GM19351 (cell line): ENCODE data around the gene NTN4.
"Not testable (repeated sequence)": the region's sequence is repeated elsewhere in the genome, so short reads cannot be mapped to it uniquely, and the experiment has no call there.

Source experiments
- ATAC-seq: cut with Tn5 transposase; IDR thresholded peaks from one replicate; pipeline ENCODE4 v1.9.1; 2021; ENCODE audit warnings: mild to moderate bottlenecking, moderate library complexity; ENCODE audit not compliant: unreplicated experiment

NTN4 gene

GRCh38 chr12:95790033-95790916, at the start of gene NTN4:
Gene NTN4, minus strand, starts transcription at chr12:95790764. Its CDS starts 455 bp downstream, at chr12:95790309.
- ATAC-seq, result peak; percentile 82

DNA sequence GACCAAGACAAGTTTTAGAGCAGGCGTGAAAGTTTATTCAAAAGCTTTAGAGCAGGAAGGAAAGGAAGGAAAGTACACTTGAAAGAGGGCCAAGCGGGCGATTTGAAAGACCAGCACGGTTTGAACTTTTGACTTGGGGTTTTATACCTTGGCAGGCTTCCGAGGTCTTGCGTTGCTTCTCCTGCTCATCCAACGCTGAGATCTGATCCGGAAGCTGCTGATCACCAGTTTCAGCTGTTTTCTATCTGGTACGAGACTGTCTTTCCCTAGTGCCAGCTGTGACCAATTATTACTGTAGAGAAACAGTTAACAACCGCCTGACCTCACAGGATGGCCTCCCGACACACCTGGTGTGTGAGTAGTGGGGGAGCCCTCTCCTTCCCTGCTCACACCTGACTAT, 47.6 kb upstream of the NTN4 start:
- no peak for ATAC-seq

DNA sequence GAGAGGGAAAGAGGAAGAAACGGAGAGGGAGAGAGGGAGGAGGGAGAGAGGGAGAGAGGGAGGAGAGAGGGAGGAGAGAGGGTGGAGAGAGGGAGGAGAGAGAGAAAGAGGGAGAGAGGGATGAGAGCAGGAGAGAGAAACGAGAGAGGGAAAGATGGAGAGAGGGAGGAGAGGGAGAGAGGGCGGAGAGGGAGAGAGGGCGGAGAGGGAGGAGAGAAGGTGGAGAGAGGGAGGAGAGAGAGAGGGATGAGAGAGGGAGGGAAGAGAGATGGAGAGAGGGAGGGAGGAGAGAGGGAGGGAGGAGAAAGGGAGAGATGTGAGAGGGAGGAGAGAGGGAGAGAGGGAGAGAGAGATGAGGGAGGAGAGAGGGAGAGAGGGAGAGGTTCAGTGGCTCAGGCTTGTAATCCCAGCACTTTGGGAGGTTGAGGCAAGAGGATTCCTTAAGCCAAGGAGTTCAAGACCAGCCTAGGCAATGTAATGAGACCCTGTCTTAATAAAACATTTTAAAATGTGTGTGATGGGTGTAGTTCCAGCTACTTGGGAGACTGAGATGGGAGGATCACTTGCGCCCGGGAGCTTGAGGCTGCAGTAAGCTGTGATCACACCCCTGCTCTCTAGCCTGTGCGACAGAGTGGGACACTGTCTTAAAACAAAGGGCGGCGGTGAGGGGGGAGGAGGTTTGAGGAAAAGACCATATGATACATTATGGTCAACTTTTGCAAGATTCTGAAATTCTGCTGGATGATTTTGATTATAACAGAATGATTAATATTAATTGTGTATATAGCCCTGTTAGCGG, 46.9 kb upstream of the NTN4 start:
- no peak for ATAC-seq

GRCh38 chr12:95836630-95837239, 46.2 kb upstream of the NTN4 start:
- no peak for ATAC-seq

DNA sequence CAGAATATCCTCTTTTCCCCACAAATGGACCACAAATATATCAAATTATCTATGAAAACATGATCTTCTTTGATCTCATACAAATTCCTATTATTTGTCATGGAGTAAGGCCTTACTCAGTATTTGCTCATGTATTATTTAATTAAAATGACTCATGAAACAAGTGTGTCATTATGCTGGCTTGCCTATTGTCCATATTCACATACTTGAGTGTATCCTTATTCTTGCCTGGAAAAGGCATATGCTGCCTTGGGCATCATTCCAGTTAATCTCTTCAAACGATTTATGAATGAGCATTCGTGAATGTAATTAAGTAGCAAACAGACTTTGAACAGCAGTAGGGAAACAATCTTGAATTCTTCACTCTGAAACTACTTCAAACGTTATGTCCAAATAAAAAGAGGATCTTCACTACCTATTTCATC, 45.6 kb upstream of the NTN4 start:
- no peak for ATAC-seq

DNA sequence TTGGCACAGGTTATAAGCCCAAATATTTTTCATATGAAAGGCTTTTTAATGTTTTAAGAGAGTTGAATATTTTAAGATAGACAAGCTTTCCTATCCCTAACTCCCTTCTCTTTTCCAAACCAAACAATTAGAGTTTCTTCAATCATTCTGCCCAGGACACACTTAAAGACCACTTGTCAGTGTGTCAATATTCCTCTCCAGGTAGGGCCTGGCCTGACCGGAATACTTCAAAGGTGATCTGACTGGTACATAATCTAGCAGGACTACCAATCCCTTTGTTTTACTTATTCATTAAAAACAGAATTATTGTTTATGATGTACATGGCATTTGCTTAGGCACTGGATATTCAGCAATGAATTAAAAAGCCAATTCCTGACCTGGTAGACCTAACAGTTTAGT, 44.0 kb upstream of the NTN4 start:
- ATAC-seq, result no peak

DNA sequence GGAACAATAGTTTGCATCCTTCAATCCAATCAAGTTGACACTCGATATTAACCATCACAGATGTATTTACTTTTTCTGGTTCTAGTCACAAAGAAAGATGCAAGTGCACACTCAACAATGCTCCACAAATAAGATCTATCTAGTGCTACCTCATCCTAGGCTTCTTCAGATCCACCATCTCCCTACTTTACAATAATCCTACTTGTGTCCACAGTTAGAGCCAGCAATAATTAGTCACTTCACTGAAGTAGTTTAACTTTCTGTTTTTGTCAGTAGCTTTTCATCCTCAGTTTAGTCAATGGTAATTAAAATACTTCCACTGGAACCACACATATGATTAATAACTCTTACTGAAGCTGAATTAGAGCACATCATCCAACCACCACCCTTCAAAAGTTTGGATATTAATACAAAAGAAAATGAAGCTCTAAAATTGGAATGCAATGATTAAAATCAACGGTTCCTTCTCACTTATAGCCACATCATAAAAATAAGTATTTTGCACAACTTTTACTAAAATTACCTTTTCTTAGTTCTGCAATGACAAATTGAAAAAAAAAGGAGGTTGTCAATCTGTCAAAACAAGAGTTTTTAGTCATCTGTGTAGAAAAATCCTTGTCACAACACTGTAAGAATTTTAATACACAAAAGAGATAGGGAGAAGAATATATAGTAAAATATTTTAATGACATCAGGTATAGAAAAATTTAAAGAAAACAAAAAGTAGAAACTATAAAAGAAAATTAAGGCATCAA, 39.9 kb upstream of the NTN4 start:
- ATAC-seq, result no peak

DNA sequence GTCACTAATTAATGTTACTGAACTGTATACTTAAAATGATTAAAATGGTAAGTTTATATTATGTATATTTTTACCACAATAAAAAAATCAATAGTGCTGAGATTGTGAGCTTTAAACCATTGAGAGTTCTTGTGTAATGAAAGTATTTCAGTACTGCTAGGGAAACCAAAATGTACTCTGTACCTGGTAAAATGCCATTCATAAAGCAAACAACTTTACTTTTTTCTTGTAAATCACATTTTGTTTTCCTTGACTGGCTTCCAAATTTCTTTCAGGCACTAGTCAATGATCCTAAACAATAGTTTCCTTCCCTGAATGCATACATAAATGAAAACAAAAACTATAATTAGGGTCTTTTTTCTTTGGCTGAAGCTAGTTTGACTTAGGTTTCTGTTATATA, 38.8 kb upstream of the NTN4 start:
- ATAC-seq, result no peak

- ATAC-seq, result no peak
Measured at GRCh38 chr12:95820096-95820703, 29.6 kb upstream of the NTN4 start.

DNA sequence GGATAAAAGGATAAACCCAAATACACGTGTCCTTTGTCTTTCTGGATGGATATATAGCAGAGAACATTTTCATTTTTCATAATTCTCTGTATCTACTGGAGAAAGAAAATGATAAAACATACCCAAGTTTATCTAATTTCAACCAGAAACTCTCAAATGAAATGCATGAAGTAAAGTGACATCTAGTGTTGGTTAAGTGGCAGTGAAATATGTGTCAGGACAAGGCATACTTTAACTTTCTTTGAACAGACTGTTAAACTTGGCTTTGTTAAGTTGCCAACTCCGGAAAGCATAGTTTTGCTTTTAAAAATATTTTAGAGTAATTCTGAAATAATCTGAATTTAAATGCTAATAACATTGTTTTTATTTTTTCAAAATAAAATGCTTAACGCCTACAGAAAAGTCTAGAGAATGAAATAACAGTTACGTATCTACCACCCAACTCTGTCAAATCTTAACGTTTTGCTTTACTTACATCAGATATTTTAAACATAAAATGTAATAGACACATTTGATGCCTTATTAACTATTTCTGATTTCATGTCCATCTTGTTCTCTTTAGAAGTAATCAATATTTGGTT, 25.2 kb upstream of the NTN4 start:
- no peak for ATAC-seq

- ATAC-seq, result not testable (repeated sequence)
Measured at GRCh38 chr12:95812155-95812554, 21.6 kb upstream of the NTN4 start.

- no peak for ATAC-seq
Measured at GRCh38 chr12:95810411-95810810, 19.8 kb upstream of the NTN4 start.

- no peak for ATAC-seq
Measured at GRCh38 chr12:95809000-95809680, 18.6 kb upstream of the NTN4 start.

- no peak for ATAC-seq
Measured at GRCh38 chr12:95808146-95808545, 17.6 kb upstream of the NTN4 start.

GRCh38 chr12:95805864-95806671, 15.5 kb upstream of the NTN4 start:
- ATAC-seq, result no peak

DNA sequence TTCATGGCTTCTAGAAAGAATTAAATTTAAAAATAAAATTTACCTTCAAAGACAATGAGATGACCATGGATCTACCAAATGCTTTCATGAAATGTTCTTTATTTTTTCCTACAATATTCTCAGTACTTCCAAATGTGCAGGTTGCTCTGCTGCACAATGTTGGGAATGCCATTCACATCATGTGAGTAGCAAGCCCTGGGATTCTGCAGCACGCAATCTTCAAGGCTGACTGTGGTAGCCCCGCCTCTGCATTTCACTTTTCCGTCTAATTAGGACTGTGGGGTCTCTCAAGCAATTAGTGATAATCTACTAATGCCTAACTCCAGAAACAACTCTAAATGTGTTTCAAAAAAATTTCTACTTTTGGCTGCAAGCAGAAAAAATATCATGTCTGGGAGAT, 13.7 kb upstream of the NTN4 start:
- no peak for ATAC-seq

DNA sequence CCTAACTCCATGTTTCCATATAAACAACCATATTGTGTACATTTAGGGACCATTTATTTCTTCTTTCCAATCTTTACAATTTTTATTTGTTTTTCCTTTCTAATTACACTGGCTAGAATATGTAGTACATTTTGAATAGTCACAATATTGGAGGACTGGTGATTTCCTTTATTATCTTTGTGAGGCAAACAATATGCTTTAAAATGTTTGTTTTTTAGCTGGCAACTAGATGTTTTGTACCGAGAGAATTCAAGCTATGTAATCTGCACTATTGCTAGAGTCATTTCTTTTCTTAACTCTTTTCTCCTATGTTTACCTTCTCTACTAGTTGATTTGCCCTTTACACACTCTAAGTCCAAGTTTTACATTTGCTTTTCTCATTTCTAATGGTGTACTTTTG, 13.3 kb upstream of the NTN4 start:
- ATAC-seq, result no peak

DNA sequence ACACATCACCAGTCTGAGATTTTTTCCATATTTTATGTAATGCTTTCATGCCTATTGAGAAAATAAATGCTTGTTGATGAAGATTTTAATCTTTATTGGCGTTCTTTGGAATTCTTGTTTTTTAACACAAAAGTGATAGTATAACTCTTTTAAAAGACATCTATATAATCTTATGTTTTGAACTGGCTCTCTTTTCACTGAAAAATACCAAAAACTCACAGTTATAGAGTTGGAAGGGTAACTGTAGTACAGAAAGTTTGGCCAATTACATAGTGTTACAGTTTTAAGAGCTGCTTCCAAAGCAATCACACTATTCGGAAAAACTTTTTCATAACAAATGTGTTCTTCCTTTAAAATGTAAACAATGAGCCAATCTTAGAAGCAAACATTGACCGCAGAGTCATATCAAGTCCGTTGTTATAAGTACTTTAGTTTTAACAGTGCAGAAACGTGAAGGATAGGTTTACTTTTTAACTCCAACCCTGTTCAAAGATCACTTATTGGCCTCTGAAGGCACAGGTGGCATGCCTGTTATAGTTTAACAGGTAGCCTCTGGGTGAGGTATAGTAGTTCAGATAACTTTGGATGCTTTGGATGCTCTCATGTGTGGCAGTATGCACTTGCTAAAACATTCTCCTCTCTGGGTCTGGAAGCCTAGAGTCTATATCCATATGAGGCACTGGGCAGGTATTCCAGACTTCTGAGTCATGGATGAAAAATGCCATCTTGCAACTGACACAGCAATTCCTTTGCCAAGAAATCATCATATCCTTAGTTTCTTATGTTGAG, 12.1 kb upstream of the NTN4 start:
- no peak for ATAC-seq
